HG03280 (cell line): ENCODE results near the gene XPNPEP1.

Experiments
- ATAC-seq: cut with Tn5 transposase; IDR thresholded peaks from one replicate; pipeline ENCODE4 v1.9.1; 2021; ENCODE audit warnings: mild to moderate bottlenecking, moderate library complexity; ENCODE audit not compliant: unreplicated experiment

Gene XPNPEP1

GRCh38 chr10:109820620-109821405 is 102.5 kb downstream of the XPNPEP1 start:
- no peak for ATAC-seq

GRCh38 chr10:109819807-109820206 is 103.5 kb downstream of the XPNPEP1 start:
- ATAC-seq, result no peak
